ENCODE measurements around the gene SMIM38. TPM values are rescaled to one million over a fixed set of nuclear protein-coding genes. Genes with fewer than 3 reads are reported as not detected.

Gene SMIM38
- total RNA-seq, 1 donor = 0.09 TPM

DNA sequence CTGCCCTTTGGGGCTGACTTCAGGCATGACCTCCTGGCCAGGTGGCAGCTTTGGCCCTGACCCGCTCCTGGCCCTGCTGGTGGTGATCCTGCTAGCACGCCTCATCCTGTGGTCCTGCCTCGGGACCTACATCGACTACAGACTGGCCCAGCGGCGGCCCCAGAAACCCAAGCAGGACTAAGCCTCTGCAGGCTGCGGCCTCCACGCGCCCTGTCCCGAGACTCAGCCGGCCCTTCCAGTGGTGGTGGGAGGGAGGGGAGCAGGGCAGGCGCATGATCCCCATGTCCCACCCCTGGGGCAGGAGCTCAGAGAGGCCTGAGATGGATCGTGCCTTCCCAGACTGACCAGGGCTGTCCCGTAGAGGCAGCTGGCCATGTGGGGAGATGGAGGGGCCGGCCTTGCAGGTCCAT is 2.1 kb downstream of the SMIM38 start:
- H3K4me3 ChIP-seq (ENCODE audit: low read depth, low read length) = no peak overlapping the region
- DNase-seq (ENCODE audit: low read depth) = no peak
- TF ChIP-seq, protein P1, sequence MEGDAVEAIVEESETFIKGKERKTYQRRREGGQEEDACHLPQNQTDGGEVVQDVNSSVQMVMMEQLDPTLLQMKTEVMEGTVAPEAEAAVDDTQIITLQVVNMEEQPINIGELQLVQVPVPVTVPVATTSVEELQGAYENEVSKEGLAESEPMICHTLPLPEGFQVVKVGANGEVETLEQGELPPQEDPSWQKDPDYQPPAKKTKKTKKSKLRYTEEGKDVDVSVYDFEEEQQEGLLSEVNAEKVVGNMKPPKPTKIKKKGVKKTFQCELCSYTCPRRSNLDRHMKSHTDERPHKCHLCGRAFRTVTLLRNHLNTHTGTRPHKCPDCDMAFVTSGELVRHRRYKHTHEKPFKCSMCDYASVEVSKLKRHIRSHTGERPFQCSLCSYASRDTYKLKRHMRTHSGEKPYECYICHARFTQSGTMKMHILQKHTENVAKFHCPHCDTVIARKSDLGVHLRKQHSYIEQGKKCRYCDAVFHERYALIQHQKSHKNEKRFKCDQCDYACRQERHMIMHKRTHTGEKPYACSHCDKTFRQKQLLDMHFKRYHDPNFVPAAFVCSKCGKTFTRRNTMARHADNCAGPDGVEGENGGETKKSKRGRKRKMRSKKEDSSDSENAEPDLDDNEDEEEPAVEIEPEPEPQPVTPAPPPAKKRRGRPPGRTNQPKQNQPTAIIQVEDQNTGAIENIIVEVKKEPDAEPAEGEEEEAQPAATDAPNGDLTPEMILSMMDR (IDR thresholded peaks at IDR 0.05; ENCODE audit: insufficient read depth, low read length) = no peak

DNA sequence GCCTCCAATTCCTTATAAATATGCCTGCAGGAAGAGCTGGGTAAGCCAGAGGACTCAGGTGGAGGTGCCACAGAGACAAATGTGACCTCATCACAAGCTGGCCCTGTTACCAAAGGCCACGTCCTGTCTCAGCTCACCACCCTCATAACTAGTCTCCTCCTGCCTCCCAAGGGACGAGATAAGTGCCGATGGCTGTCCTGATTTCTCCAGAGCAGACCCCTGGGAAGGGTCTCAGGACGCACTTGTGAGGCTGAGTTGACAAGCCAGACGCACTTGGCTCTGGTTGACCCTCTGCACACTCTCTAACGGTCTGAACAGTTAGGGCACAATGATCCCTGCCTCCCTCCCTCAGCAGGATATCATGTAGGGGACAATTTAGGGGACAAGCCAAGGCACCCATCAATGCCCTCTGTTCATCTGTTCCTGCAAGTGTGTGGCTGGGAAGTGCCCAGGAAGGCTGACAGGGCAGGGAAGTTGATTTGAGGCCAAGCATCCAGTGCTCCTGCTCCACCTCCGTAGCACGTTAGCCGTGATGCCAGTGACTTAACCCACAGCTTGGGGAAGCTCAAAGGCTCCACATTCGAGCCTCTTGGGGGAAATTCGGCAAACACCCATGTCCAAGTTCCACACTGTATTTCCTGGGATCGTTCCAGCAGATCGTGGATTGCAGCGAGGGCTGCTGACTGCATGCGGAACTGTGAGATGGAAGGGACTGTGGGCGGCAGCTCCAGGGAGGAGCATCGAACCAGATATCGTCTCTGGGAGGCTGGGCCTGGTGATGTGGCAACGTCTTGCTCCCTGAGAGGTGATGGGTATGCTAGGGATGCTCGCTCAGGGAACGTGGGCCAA is 2.8 kb downstream of the SMIM38 start:
- no peak for DNase-seq (ENCODE audit: low read depth)
- TF ChIP-seq, protein P1 (IDR thresholded peaks at IDR 0.05; ENCODE audit: insufficient read depth, low read length) = no peak
- no peak overlapping the region for H3K4me3 ChIP-seq (ENCODE audit: low read depth, low read length)

DNA sequence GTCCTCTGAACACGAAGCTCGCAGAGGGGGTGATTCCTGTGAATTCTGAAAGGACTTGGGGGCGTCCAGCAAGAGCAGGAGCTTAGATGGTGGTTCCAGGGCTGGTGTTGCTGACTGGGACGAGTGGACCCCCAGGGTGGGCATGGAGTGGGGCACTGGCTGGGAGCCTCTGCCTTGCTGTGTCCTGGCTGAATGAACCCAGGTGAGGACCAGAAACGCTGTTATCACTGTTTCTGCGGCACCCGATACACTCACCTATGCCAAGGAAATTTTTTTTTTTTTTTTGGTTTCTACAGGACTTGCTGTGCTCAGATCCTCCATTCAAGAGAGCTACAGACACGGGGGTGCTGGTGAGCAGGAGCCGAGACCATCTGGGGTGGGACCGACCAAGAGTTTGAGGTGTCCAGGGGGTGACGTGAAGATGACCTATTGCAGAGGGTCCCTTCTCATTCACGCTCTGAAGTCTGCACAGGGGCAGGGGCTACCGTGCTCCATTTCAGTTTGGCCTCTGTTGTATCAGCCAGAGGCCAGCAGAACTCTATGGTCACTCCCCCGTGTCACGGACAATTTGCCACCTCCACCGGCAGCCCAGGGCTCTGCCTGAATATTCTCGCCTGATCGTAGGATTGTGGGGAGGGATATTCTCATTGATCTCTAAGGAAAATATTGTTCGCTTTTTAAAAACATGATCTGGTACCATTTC is 3.6 kb downstream of the SMIM38 start:
- no peak overlapping the region for H3K4me3 ChIP-seq (ENCODE audit: low read depth, low read length)
- no peak for DNase-seq (ENCODE audit: low read depth)
- TF ChIP-seq, protein P1 (IDR thresholded peaks at IDR 0.05; ENCODE audit: insufficient read depth, low read length) = no peak

DNA sequence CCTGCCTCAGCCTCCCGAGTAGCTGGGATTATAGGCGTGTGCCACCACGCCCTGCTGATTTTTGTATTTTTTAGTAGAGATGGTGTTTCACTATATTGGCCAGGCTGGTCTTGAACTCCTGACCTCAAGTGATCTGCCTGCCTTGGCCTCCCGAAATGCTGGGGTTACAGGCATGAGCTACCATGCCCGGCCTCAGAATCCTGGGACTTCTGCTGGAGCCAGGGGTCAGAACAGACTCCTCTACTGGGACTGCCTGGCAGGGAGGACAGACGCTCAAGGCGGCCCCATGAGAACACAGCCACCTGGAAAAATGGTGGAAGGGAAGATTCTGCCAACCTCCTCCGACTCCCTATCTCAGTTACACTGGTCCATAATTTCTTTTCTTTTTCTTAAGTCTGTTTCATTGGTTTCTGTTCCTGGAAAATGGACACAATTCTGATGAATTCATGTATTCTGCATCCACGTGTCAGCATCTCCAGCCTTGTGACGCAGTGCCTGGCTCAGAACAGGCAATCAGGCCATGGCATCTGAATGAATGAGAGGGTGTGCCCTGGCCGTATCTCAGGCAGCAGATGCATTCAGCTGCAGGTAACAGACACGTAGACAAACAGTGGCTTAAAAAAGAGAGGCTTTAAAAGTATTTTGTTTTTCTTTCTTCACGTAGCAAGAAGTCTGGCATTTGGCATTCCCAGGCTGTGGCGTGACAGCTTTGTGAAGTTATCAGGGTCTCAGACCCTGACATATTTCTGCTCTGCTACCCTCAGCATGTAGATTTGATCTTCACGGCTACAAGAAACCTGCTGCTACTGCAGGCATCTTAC is 4.8 kb downstream of the SMIM38 start:
- H3K4me3 ChIP-seq (ENCODE audit: low read depth, low read length) = no peak overlapping the region
- DNase-seq (ENCODE audit: low read depth) = no peak
- TF ChIP-seq, protein P1 (IDR thresholded peaks at IDR 0.05; ENCODE audit: insufficient read depth, low read length) = no peak

DNA sequence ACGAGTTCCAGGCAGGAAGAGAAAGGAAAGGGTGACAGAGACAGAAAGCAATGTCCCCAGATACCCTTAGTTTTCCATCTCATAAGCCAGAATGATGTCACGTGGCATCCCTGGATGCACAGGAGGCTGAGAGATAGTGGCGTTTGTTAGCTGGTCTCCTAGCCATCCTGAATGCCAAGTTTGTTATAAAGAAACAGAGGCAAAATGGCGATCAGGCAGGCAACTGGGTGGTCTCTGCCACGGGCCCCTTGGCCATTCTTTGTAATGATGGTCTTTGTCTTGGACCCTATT is 5.3 kb downstream of the SMIM38 start:
- TF ChIP-seq, protein P1 (IDR thresholded peaks at IDR 0.05; ENCODE audit: insufficient read depth, low read length) = no peak
- no peak overlapping the region for H3K4me3 ChIP-seq (ENCODE audit: low read depth, low read length)
- DNase-seq (ENCODE audit: low read depth) = no peak

DNA sequence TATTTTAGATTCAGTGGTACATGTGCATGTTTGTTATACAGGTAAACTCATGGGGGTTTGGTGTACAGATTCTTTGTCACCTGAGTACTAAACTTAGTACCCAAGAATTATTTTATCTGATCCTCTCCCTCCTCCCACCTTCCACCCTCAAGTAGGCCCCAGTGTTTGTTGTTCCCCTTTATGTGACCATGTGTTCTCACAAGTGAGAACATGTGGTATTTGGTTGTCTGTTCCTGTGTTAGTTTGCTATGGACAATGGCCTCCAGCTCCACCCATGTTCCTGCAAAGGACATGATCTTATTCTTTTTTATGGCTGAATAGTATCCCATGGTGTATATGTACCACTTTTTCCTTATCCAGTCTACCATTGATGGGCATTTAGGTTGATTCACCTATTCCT is 6.8 kb downstream of the SMIM38 start:
- H3K4me3 ChIP-seq (ENCODE audit: low read depth, low read length) = no peak overlapping the region
- no peak for DNase-seq (ENCODE audit: low read depth)
- TF ChIP-seq, protein P1 (IDR thresholded peaks at IDR 0.05; ENCODE audit: insufficient read depth, low read length) = no peak

Measured in fibroblast of the aortic adventitia (primary cell).